GM18502 (cell line): ENCODE measurements around the gene ADRA2C.

ENCODE experiments used
- ATAC-seq: cut with Tn5 transposase; IDR thresholded peaks from one replicate; pipeline ENCODE4 v1.9.1; 2021; ENCODE audit warnings: mild to moderate bottlenecking; ENCODE audit not compliant: unreplicated experiment, poor library complexity

The ADRA2C gene

GRCh38 chr4:3789587-3789986, 23.4 kb downstream of the ADRA2C start:
- ATAC-seq = no peak

DNA sequence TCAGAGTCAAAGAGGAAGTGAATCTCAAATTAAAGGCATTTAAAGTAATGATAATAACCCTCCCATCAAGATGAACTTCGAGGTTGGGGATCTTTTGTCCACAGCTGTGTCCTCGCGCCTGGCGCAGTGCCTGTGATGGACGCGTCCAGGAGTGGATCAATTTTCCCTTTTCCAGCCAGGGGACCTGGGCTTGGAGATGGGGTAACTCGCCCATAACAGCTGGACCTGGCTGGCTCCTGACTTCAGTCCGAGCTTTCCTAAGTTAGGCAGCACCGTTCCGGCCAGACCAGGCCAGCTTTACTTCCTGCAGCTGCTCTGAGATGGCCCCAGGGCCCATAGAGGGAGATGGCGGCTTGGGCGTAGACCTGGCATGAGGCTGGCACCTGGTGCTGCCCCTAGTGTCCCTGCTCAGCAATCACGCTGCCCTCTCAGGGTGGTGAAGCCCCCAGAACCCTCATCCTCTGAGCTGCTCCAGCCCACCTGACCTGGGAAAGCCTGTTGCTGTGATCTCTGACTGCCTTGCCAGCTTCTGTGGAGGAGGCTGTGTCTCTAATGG, 23.9 kb downstream of the ADRA2C start:
- ATAC-seq = no peak

GRCh38 chr4:3791256-3791655, 25.1 kb downstream of the ADRA2C start:
- no peak for ATAC-seq

DNA sequence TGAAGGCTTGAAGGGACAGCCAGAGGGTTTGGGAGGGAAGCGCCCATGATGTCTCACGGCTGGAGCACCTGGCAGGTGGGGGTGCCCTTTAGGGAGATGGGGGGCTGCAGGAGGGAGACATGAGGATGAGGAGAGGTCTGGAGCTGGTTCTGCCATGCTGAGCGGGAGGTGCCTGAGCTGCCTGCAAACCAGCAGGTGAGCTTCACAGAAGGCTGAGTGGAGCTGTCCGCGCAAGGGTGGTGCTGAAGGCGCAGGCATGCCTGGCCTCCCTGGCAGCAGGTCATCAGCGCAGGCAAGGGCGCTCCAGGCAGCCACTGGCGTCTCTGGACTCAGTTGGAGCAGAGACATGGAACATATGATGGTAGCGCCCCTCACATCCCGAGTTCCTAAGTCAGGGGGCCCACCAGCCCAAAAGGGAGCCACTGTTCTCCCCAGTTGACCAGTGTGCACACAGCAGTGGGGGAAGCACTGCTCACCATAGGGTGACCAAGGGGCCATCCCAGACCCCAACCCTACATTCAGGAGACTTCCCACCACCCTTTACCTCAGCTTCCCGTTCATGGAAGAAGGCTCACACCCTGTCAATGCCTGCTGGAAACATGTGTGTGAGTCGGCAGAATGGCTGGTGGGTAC, 25.8 kb downstream of the ADRA2C start:
- no peak for ATAC-seq

- ATAC-seq = no peak
These were observed 26.6 kb downstream of the ADRA2C start for GRCh38 chr4:3792813-3793212.

- ATAC-seq = no peak
These were observed 27.4 kb downstream of the ADRA2C start for GRCh38 chr4:3793545-3793944.

- no peak for ATAC-seq
These were observed 30.8 kb downstream of the ADRA2C start for GRCh38 chr4:3796960-3797359.

GRCh38 chr4:3797831-3798790, 31.9 kb downstream of the ADRA2C start:
- no peak for ATAC-seq

- no peak for ATAC-seq
These were observed 33.3 kb downstream of the ADRA2C start for GRCh38 chr4:3799496-3799895.

GRCh38 chr4:3800351-3800750, 34.2 kb downstream of the ADRA2C start:
- ATAC-seq = no peak

DNA sequence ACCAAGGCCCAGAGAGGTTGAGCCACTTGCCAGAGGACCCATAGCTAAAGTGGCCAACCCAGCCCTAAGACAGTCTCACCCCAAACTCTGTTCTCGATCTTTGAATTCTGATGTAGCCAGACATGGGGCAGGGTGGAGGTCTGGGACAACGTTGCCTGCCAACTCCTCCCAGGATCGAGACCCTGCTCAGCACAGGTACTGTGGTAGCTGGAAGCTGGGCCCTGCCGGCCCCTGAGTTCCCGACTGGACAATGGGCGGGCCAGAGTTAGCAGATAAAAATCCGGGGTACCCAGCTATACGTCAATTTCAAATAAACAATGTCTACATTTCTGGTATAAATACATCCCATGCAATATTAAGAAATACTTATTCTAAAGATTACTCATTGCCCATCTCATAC, 35.3 kb downstream of the ADRA2C start:
- ATAC-seq = no peak

DNA sequence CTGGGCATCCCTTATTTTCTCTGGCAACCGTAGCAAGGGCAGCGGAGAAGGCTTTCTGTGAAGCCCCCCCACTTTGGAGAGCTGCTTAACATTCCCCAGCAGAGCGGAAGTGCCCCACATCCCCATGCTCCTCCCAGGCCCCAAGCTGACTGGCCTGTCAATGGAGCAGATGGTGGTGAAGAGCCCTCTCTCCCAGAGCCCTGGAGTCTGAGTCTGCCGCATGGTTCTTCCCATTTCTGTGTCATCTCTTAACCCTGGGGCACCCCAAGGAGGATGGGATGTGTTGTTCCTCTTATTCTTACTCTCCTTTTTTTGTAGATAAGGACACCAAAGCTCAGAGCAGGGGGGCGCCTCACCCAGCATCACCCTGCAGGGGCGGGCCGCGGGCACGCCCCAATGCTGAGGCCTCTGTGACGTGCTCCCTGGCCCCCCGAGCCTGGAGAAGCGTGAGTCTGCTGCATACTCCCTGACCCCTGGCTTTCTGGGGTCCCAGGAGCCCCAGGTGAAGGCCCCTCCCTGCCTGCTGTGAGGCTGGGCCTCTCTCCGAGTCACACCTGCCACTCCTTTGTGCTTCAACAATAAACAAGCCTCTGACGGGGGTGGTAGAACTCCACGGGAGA, 35.9 kb downstream of the ADRA2C start:
- no peak for ATAC-seq

DNA sequence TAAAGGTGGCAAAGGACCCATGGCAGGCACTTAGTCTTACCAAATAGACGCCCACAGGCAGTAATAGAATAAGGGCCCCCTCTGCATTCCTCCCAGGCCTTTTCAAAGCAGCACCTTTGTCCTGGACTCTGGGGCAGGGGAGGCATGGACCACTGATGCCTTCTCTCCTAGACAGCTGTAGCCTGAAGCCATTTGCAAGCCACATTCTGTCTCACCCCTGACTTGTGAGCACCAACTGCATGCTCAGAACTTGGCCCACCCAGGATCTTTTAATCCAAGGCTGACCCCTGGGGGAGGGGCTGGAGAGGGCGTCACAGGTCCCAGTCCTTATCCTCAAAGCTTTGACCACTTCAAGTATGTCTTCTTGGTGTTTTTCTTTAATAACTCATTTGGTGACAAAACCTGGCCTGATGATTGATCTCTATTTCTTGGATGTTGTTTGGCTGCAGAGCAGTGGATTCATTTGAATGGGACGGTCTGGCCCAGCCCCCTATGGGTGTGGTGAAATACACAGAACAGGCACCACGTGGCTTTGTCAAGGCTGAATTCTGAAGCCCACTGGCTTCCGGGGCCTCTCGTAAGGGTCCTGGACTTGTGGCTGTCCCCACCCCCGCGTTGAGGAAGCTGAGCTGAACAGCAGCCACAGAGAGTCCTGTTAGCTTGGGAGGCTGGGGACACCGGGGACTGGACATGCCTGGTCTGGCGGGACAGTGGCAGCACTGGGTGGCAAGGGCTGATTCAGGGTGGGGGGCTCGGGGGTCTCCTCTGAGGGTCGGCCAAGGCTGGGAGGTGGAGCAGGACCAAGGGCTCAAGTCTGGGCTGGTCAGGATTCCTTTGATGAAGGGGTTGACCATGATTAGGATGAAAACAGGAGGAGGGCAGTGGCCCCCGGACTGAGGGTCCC, 36.6 kb downstream of the ADRA2C start:
- ATAC-seq = no peak

GRCh38 chr4:3803475-3803847, 37.3 kb downstream of the ADRA2C start:
- no peak for ATAC-seq

- ATAC-seq = no peak
These were observed 37.8 kb downstream of the ADRA2C start for GRCh38 chr4:3803946-3804345.

- ATAC-seq = no peak
These were observed 38.8 kb downstream of the ADRA2C start for GRCh38 chr4:3805026-3805425.

DNA sequence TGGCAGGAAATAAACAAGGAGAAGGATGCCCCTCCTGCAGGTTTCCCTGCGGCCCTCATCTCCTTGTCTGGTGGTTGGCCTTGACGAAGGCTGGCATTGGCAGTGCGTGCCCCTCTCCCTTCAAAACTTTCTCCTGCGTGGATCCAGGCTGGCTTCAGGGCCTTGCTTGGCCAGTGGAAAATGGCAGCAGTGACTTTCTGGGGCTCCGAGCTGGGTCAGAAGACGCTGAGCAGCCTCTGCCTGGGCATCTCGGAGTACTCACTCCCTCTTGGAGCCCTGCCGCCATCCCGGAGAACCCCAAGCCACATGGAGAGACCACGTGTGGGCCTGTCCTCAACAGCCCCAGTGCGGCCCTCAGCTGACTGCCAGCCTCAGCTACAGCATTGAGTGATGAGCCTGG, 39.5 kb downstream of the ADRA2C start:
- no peak for ATAC-seq

DNA sequence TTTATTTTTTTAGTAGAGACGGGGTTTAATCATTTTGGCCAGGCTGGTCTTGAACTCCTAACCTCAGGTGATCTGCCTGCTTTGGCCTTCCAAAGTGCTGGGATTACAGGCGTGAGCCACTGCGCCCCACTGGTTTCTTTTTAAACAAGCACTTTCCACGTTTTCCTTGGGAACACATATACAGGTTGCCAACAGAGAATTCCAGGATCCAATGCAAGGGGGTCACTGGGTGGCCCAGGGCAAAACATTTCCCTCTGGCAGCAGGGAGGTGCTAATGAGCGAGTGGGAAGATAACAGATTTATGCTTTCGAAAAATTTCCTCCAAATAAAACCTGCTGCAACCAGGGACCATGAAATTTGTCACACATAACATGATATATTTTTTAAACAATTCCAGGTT, 41.1 kb downstream of the ADRA2C start:
- ATAC-seq = no peak

GRCh38 chr4:3807822-3808496, 41.8 kb downstream of the ADRA2C start:
- ATAC-seq = no peak
